RPMI8226 (cell line): Measurements from ENCODE around the gene IER3.

ENCODE experiments used
- DNase-seq: peaks from one replicate; pipeline ENCODE4 v3.0.0-alpha.2; 2015

Gene IER3

GRCh38 chr6:30744054-30744805 lies at the start of gene IER3:
Gene IER3 (minus strand): TSS chr6:30744547. CDS start chr6:30744518, 29 bp downstream.
- peak; percentile 87 for DNase-seq

GRCh38 chr6:30793521-30794194 lies 49.3 kb upstream of the IER3 start:
- peak; percentile 43 for DNase-seq

GRCh38 chr6:30792786-30793185 lies 48.4 kb upstream of the IER3 start:
- no peak for DNase-seq

GRCh38 chr6:30790724-30791383 lies 46.5 kb upstream of the IER3 start:
- DNase-seq = no peak

GRCh38 chr6:30789606-30790005 lies 45.3 kb upstream of the IER3 start:
- no peak for DNase-seq

GRCh38 chr6:30787954-30788353 lies 43.6 kb upstream of the IER3 start:
- DNase-seq = no peak

- DNase-seq = no peak
These were observed 38.2 kb upstream of the IER3 start for GRCh38 chr6:30782425-30783014.

- peak; percentile 99 for DNase-seq
These were observed 37.5 kb upstream of the IER3 start for GRCh38 chr6:30781743-30782424.

GRCh38 chr6:30781395-30781742 lies 37.0 kb upstream of the IER3 start:
- no peak for DNase-seq

- no peak for DNase-seq
These were observed 36.2 kb upstream of the IER3 start for GRCh38 chr6:30780642-30780920.

GRCh38 chr6:30779850-30780641 lies 35.7 kb upstream of the IER3 start:
- no peak for DNase-seq

GRCh38 chr6:30778001-30778635 lies 33.8 kb upstream of the IER3 start:
- no peak for DNase-seq

- DNase-seq = no peak
These were observed 32.8 kb upstream of the IER3 start for GRCh38 chr6:30777155-30777485.

- no peak for DNase-seq
These were observed 32.2 kb upstream of the IER3 start for GRCh38 chr6:30776390-30777154.

- no peak for DNase-seq
These were observed 30.8 kb upstream of the IER3 start for GRCh38 chr6:30775104-30775503.

GRCh38 chr6:30774701-30775100 lies 30.4 kb upstream of the IER3 start:
- DNase-seq = no peak

- no peak for DNase-seq
These were observed 26.2 kb upstream of the IER3 start for GRCh38 chr6:30770592-30770991.

- no peak for DNase-seq
These were observed 25.6 kb upstream of the IER3 start for GRCh38 chr6:30769853-30770524.

- DNase-seq = no peak
These were observed 24.9 kb upstream of the IER3 start for GRCh38 chr6:30769088-30769852.

GRCh38 chr6:30768634-30769087 lies 24.3 kb upstream of the IER3 start:
- DNase-seq = no peak
